ENCODE measurements around the gene MAP3K14. TPM values are rescaled to one million over a fixed set of nuclear protein-coding genes. Genes with fewer than 3 reads are reported as not detected.

The MAP3K14 gene
- total RNA-seq, 4 donors from 2014 or later: 3.7 to 14.7 (median 6.7) TPM

- Histone ChIP-seq H3K4me1 (peaks cover 13 to 31% (median 14%) of the 10 kb centered on the region in 3 donors), H3K4me3 (no peak overlapping the region), H3K36me3 (peaks cover 38 to 75% (median 51%) of the 10 kb centered on the region in 3 donors), H3K27ac (peak overlapping the region in 1 of 4 donors; percentile 17), H3K9me3 (no peaks in the 10 kb centered on the region), H3K27me3 (no peaks in the 10 kb centered on the region)
- WGBS, 2 donors: 80 to 85% methylated on average over 2 to 3 of the region's 5 CpGs
- TF ChIP-seq POLR2A (IDR thresholded peaks at IDR 0.05) (no peak), CTCF (IDR thresholded peaks at IDR 0.05) (no peak)
- no peak for DNase-seq
- intact Hi-C loops (cut with DNase I): loop anchor here (5.0 kb wide), 1 partner anchor 52 kb away; the partner anchor contains the start of gene FMNL1
These were observed 42.8 kb downstream of the MAP3K14 start for GRCh38 chr17:45274033-45274432.

GRCh38 chr17:45273551-45273957 is 43.3 kb downstream of the MAP3K14 start:
- Histone ChIP-seq H3K27ac (peak overlapping the region in 1 of 4 donors; percentile 17), H3K36me3 (peaks cover 40 to 77% (median 55%) of the 10 kb centered on the region in 3 donors), H3K9me3 (no peaks in the 10 kb centered on the region), H3K4me3 (no peak overlapping the region), H3K4me1 (peaks cover 13 to 26% (median 13%) of the 10 kb centered on the region in 3 donors), H3K27me3 (no peaks in the 10 kb centered on the region)
- no peak for TF ChIP-seq POLR2A (IDR thresholded peaks at IDR 0.05)
- TF ChIP-seq CTCF (IDR thresholded peaks at IDR 0.05): no peak
- DNase-seq: no peak
- 40 to 65% methylated on average over 1 to 14 of the region's 16 CpGs for WGBS, 2 donors
- intact Hi-C loops (cut with DNase I): loop anchor here (5.0 kb wide), 1 partner anchor 51 kb away; the partner anchor contains the start of gene FMNL1

DNA sequence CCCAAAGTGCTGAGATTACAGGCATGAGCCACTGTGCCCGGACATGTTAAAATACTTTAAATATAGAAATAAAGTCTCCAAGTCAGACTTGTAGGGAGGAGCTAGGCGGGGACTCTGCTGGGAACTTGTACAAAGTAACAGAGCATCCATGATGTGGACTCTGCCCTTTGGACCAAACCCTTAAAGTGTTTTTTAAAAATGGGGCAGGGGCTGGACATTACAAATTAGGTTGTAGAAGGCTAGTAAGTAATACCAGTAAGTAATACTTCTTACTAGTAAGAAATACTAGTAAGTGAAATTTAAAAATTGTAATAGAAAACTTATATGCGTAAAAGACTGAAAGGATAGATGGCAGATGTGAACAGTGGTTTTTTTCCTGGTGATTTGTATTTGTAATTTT is 45.2 kb downstream of the MAP3K14 start:
- TF ChIP-seq CTCF (IDR thresholded peaks at IDR 0.05) (no peak), POLR2A (IDR thresholded peaks at IDR 0.05) (no peak)
- no peaks in the 10 kb centered on the region for H3K9me3 ChIP-seq
- peaks cover 58 to 96% (median 69%) of the 10 kb centered on the region in 3 donors for H3K36me3 ChIP-seq
- no peak overlapping the region for H3K4me3 ChIP-seq
- H3K4me1 ChIP-seq: peaks cover 0 to 8% (median 0%) of the 10 kb centered on the region in 3 donors
- DNase-seq: no peak
- no peak overlapping the region for H3K27ac ChIP-seq
- WGBS, 2 donors: 81 to 90% methylated on average over 2 to 3 of the region's 3 CpGs
- no peaks in the 10 kb centered on the region for H3K27me3 ChIP-seq
- intact Hi-C loops (cut with DNase I): loop anchor here (5.0 kb wide), 1 partner anchor 49 kb away; the partner anchor contains the start of gene FMNL1

DNA sequence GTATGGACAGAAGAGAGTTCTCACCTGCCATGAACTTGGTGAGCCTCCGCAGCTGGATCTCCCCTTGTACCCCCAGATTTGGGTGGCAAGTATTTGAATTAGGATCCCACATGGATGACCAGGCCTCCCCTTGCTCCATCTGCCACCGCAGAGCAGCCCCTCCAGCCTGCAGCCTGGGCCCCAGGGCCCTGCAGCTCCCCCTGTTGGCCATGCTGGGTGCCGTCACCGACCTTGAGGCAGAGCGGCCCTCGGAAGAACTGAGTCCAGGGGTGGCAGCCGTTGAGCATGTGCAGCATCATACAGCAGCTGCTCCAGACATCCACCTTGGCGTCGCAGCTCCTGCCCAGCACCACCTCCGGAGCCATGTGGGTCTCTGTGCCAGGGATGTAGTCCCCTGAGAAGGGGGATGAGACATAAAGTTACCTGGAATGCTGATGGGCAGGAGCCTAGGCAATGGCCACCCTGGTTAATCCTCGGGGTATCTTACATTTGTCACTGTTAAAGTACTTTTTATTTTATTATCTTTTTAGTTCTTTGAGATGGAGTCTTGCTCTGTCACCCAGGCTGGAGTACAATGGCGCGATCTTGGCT is 45.9 kb downstream of the MAP3K14 start:
- Histone ChIP-seq H3K27ac (no peak overlapping the region), H3K4me3 (no peak overlapping the region), H3K27me3 (no peaks in the 10 kb centered on the region), H3K4me1 (peaks cover 0 to 7% (median 0%) of the 10 kb centered on the region in 3 donors), H3K9me3 (no peaks in the 10 kb centered on the region), H3K36me3 (peaks cover 58 to 96% (median 71%) of the 10 kb centered on the region in 3 donors)
- intact Hi-C loops (cut with DNase I): loop anchor here (5.0 kb wide), 1 partner anchor 49 kb away; the partner anchor contains the start of gene FMNL1
- DNase-seq: no peak
- WGBS, 2 donors: 78 to 79% methylated on average over 7 to 8 of the region's 13 CpGs
- TF ChIP-seq CTCF (IDR thresholded peaks at IDR 0.05): peak in 5 of 6 experiments; percentile 19 to 55 (median 39)
- TF ChIP-seq POLR2A (IDR thresholded peaks at IDR 0.05): no peak

GRCh38 chr17:45269912-45270311 is 46.9 kb downstream of the MAP3K14 start:
- no peak for TF ChIP-seq POLR2A (IDR thresholded peaks at IDR 0.05)
- TF ChIP-seq CTCF (IDR thresholded peaks at IDR 0.05): no peak
- DNase-seq: no peak
- 67 to 86% methylated on average over 6 to 7 of the region's 7 CpGs for WGBS, 2 donors
- Histone ChIP-seq H3K4me1 (peaks cover 0 to 5% (median 0%) of the 10 kb centered on the region in 3 donors), H3K9me3 (no peaks in the 10 kb centered on the region), H3K27me3 (no peaks in the 10 kb centered on the region), H3K4me3 (no peak overlapping the region), H3K27ac (no peak overlapping the region), H3K36me3 (peaks cover 64 to 100% (median 78%) of the 10 kb centered on the region in 3 donors)
- intact Hi-C loops (cut with DNase I): loop anchor here (5.0 kb wide), 1 partner anchor 48 kb away; the partner anchor contains the start of gene FMNL1

All from esophagus squamous epithelium (tissue), 5 donors.